K562 (cell line): ENCODE data around the gene ZNF80.

Experiments
- MEIS2 ChIP-seq: fragments of 450-650 bp; IDR thresholded peaks from 2 replicates; pipeline ENCODE4 v1.6.1; 2014; ENCODE audit warnings: mild to moderate bottlenecking; ENCODE audit not compliant: partially characterized antibody
- TOE1 ChIP-seq, 2 experiments: fragments of 450-650 bp in 1 of 2; sonication (generic) in 1 of 2; formaldehyde crosslinking in 1 of 2; IDR thresholded peaks; 2 replicates each; pipeline versions ENCODE4 v1.7.1 to v1.8.0; 2016 to 2022; ENCODE audit warnings: borderline replicate concordance in 2 of 2, mild to moderate bottlenecking in 2 of 2, antibody characterized with exemption in 1 of 2, inconsistent platforms in 1 of 2, low read depth in 1 of 2, missing genetic modification reagents in 1 of 2, moderate library complexity in 1 of 2

DNA sequence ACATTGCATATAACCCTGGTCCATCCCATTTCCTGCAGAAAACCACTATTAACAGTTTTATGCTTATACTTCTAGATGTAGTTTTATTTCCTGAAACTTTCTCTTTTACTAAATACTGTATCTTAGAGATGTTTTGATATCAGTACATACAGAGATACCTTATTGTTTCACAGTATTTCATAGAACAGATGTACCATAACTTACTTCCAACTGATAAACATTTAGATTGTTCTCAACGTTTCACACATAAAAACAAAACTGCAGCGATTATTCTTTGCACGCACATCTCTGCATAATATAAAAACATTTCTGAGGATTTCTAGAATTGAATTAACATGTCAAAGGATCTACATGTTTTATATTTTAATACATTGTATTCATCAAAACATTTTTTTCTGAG, 2.6 kb downstream of the ZNF80 start:
- TF ChIP-seq MEIS2: no peak
- TF ChIP-seq TOE1 (IDR thresholded peaks at IDR 0.05; ENCODE audit: borderline replicate concordance): no peak
- no peak for TF ChIP-seq TOE1 (CRISPR knock-in tag; IDR thresholded peaks at IDR 0.05; ENCODE audit: borderline replicate concordance, low read depth)
